IPS-11a (cell line): ENCODE measurements around the gene DKK1.
A peak's percentile ranks its signal among the peaks of the same experiment; 100 is the strongest.

Source experiments
- H3K4me3 ChIP-seq: one replicate; pipeline ENCODE4 v1.5.1; 2013; ENCODE audit warnings: low read depth, low read length, control low read depth

The DKK1 gene

GRCh38 chr10:52313933-52314821 is at the start of gene DKK1:
DKK1 (plus strand) TSS chr10:52314281; CDS start chr10:52314435, 154 bp downstream.
- peak within 1 kb of the TSS; percentile 38 for H3K4me3 ChIP-seq

- H3K4me3 ChIP-seq = no peak overlapping the region
Observed at GRCh38 chr10:52265131-52265926, 48.8 kb upstream of the DKK1 start.

GRCh38 chr10:52266858-52267257 is 47.2 kb upstream of the DKK1 start:
- no peak overlapping the region for H3K4me3 ChIP-seq

GRCh38 chr10:52268790-52269189 is 45.3 kb upstream of the DKK1 start:
- no peak overlapping the region for H3K4me3 ChIP-seq

GRCh38 chr10:52269233-52269632 is 44.8 kb upstream of the DKK1 start:
- no peak overlapping the region for H3K4me3 ChIP-seq

- H3K4me3 ChIP-seq = no peak overlapping the region
Observed at GRCh38 chr10:52276163-52276562, 37.9 kb upstream of the DKK1 start.

- H3K4me3 ChIP-seq = no peak overlapping the region
Observed at GRCh38 chr10:52276986-52277385, 37.1 kb upstream of the DKK1 start.

GRCh38 chr10:52279546-52279945 is 34.5 kb upstream of the DKK1 start:
- H3K4me3 ChIP-seq = no peak overlapping the region

- no peak overlapping the region for H3K4me3 ChIP-seq
Observed at GRCh38 chr10:52280051-52280450, 34.0 kb upstream of the DKK1 start.

- no peak overlapping the region for H3K4me3 ChIP-seq
Observed at GRCh38 chr10:52283174-52283573, 30.9 kb upstream of the DKK1 start.

- H3K4me3 ChIP-seq = no peak overlapping the region
Observed at GRCh38 chr10:52284416-52285013, 29.6 kb upstream of the DKK1 start.

GRCh38 chr10:52287866-52288265 is 26.2 kb upstream of the DKK1 start:
- no peak overlapping the region for H3K4me3 ChIP-seq

- no peak overlapping the region for H3K4me3 ChIP-seq
Observed at GRCh38 chr10:52297747-52298146, 16.3 kb upstream of the DKK1 start.

- no peak overlapping the region for H3K4me3 ChIP-seq
Observed at GRCh38 chr10:52300599-52301277, 13.3 kb upstream of the DKK1 start.

GRCh38 chr10:52308251-52309031 is 5.6 kb upstream of the DKK1 start:
- H3K4me3 ChIP-seq = peak overlapping the region; percentile 45

GRCh38 chr10:52312942-52313255 is 1.2 kb upstream of the DKK1 start:
- no peak overlapping the region for H3K4me3 ChIP-seq

- peak overlapping the region; percentile 13 for H3K4me3 ChIP-seq
Observed at GRCh38 chr10:52313256-52313932, 687 bp upstream of the DKK1 start.

GRCh38 chr10:52314822-52315552 is 906 bp downstream of the DKK1 start:
- H3K4me3 ChIP-seq = peak overlapping the region; percentile 38

- no peak overlapping the region for H3K4me3 ChIP-seq
Observed at GRCh38 chr10:52316001-52316400, 1.9 kb downstream of the DKK1 start.
